SK-N-SH treated with all-trans-retinoic acid at 6 μM for 48 hours (cell line): Measurements from ENCODE around the gene SMC1B.

ENCODE experiments used
- ATAC-seq: fragments of 200-7000 bp; cut with Tn5 transposase; 3 replicates; pipeline ENCODE4 v1.9.1; 2020; ENCODE audit warnings: mild to moderate bottlenecking, moderate library complexity
- ARNTL ChIP-seq: fragments of 450-650 bp; formaldehyde crosslinking; IDR thresholded peaks from 2 replicates; pipeline ENCODE4 v1.5.0; 2020; ENCODE audit warnings: low read depth, mild to moderate bottlenecking, moderate library complexity, borderline replicate concordance
- BACH2 ChIP-seq: fragments of 250-450 bp; sonication (Bioruptor Pico); IDR thresholded peaks from 2 replicates; pipeline ENCODE4 v1.9.0; 2021; ENCODE audit warnings: mild to moderate bottlenecking, borderline replicate concordance
- CSDC2 ChIP-seq: fragments of 250-450 bp; sonication (Bioruptor Pico); IDR thresholded peaks from 2 replicates; pipeline ENCODE4 v1.5.0; 2020; ENCODE audit warnings: mild to moderate bottlenecking, moderate library complexity
- ESRRG ChIP-seq: fragments of 250-450 bp; sonication (Bioruptor Pico); IDR thresholded peaks from 2 replicates; pipeline ENCODE4 v1.6.1; 2021; ENCODE audit warnings: mild to moderate bottlenecking
- GLIS3 ChIP-seq: fragments of 250-450 bp; sonication (Bioruptor Pico); IDR thresholded peaks from 2 replicates; pipeline ENCODE4 v1.5.0; 2020; ENCODE audit warnings: mild to moderate bottlenecking, moderate library complexity
- OSR1 ChIP-seq: fragments of 250-450 bp; sonication (Bioruptor Pico); IDR thresholded peaks from 2 replicates; pipeline ENCODE4 v1.8.0; 2022; ENCODE audit warnings: moderate library complexity, mild to moderate bottlenecking, inconsistent platforms
- PPARA ChIP-seq: fragments of 250-450 bp; sonication (Bioruptor Pico); IDR thresholded peaks from 2 replicates; pipeline ENCODE4 v1.5.0; 2020; ENCODE audit warnings: mild to moderate bottlenecking, borderline replicate concordance
- RARB ChIP-seq: fragments of 250-450 bp; sonication (Bioruptor Pico); IDR thresholded peaks from 2 replicates; pipeline ENCODE4 v1.8.0; 2021; ENCODE audit warnings: mild to moderate bottlenecking, moderate library complexity
- SNAI2 ChIP-seq: fragments of 250-450 bp; sonication (Bioruptor Pico); IDR thresholded peaks from 2 replicates; pipeline ENCODE4 v1.5.0; 2020; ENCODE audit warnings: mild to moderate bottlenecking, moderate library complexity
- TCF4 ChIP-seq: fragments of 250-450 bp; sonication (Bioruptor Pico); IDR thresholded peaks from 2 replicates; pipeline ENCODE4 v1.8.0; 2021; ENCODE audit warnings: mild to moderate bottlenecking, moderate library complexity, borderline replicate concordance
- TOX ChIP-seq: fragments of 250-450 bp; sonication (Bioruptor Pico); IDR thresholded peaks from 2 replicates; pipeline ENCODE4 v1.8.0; 2021; ENCODE audit warnings: mild to moderate bottlenecking, moderate library complexity, borderline replicate concordance
- ZC3H10 ChIP-seq: fragments of 250-450 bp; sonication (Bioruptor Pico); IDR thresholded peaks from 2 replicates; pipeline ENCODE4 v1.5.1; 2021; ENCODE audit warnings: mild to moderate bottlenecking, moderate library complexity
- ZFP3 ChIP-seq: fragments of 250-450 bp; sonication (Bioruptor Pico); IDR thresholded peaks from 2 replicates; pipeline ENCODE4 v1.5.0; 2020; ENCODE audit warnings: mild to moderate bottlenecking, moderate library complexity
- ZFP30 ChIP-seq: fragments of 450-650 bp; formaldehyde crosslinking; IDR thresholded peaks from 2 replicates; pipeline ENCODE4 v1.5.0; 2022; ENCODE audit warnings: mild to moderate bottlenecking, moderate library complexity
- ZNF565 ChIP-seq: fragments of 450-650 bp; formaldehyde crosslinking; conservative IDR thresholded peaks from 2 replicates; pipeline ENCODE4 v1.5.0; 2020; ENCODE audit warnings: low read depth, mild to moderate bottlenecking, moderate library complexity
- ZNF70 ChIP-seq: fragments of 450-650 bp; formaldehyde crosslinking; IDR thresholded peaks from 2 replicates; pipeline ENCODE4 v1.5.0; 2020; ENCODE audit warnings: mild to moderate bottlenecking, moderate library complexity
- ZNF8 ChIP-seq: fragments of 450-650 bp; formaldehyde crosslinking; IDR thresholded peaks from 2 replicates; pipeline ENCODE4 v1.5.0; 2020; ENCODE audit warnings: mild to moderate bottlenecking, moderate library complexity
- TF ChIP-seq, protein P1 (sequence below): fragments of 250-450 bp; sonication (Bioruptor Pico); IDR thresholded peaks from 2 replicates; pipeline ENCODE4 v1.5.0; 2020; ENCODE audit warnings: mild to moderate bottlenecking, moderate library complexity
- TF ChIP-seq, protein P2 (sequence below): fragments of 250-450 bp; sonication (Bioruptor Pico); IDR thresholded peaks from 2 replicates; pipeline ENCODE4 v1.8.0; 2021; ENCODE audit warnings: low read depth, mild to moderate bottlenecking, moderate library complexity, borderline replicate concordance
- TF ChIP-seq, protein P3 (sequence below): fragments of 250-450 bp; sonication (Bioruptor Pico); IDR thresholded peaks from 2 replicates; pipeline ENCODE4 v1.5.1; 2021; ENCODE audit warnings: mild to moderate bottlenecking, moderate library complexity

Gene SMC1B

DNA sequence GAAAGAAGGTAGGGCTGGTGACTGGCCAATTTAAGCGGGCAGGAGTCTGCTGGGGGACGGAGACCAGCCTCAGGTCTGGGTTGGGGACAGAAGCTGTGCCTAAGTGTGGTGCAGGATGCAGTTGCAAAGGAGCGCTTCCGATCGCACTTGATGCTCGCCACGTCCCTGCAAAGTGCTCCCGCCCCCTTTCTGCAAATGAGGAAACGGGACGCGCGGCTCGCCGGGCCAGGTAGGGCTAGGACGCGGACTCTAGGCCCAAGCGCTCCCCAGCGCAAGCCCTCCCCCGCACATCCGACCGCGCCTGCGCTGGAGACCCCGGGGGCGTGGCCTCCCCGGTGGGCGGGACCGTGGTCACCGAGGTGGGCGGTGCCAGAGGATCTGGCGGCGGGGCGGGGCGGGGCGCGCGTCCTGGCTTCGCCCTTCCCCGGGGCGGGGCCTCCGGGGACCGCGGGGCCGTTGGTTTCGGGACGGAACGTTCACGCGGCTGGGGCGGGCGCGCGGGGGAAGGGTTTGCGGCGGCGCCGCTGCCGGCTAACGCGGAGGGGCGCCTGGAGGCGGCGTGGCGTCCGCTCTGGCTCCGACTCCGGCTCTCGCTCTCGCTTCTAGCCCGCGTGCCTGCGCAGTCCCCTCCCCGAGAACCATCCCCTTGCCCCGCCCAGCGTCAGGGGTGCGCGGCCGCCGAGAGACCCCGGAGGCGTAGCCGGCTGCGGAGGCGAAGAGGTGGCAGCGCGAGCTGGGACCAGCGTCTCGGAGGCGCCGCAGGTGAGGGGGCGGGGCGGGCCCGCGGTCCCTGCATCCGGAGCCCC lies 103.8 kb downstream of the SMC1B start, which contains the start of gene FAM118A:
Gene FAM118A, plus strand, starts transcription at position 513 of the 806 bp plus-strand sequence. CDS start 12,446 bp downstream, outside the sequence.
- TF ChIP-seq, protein P1, sequence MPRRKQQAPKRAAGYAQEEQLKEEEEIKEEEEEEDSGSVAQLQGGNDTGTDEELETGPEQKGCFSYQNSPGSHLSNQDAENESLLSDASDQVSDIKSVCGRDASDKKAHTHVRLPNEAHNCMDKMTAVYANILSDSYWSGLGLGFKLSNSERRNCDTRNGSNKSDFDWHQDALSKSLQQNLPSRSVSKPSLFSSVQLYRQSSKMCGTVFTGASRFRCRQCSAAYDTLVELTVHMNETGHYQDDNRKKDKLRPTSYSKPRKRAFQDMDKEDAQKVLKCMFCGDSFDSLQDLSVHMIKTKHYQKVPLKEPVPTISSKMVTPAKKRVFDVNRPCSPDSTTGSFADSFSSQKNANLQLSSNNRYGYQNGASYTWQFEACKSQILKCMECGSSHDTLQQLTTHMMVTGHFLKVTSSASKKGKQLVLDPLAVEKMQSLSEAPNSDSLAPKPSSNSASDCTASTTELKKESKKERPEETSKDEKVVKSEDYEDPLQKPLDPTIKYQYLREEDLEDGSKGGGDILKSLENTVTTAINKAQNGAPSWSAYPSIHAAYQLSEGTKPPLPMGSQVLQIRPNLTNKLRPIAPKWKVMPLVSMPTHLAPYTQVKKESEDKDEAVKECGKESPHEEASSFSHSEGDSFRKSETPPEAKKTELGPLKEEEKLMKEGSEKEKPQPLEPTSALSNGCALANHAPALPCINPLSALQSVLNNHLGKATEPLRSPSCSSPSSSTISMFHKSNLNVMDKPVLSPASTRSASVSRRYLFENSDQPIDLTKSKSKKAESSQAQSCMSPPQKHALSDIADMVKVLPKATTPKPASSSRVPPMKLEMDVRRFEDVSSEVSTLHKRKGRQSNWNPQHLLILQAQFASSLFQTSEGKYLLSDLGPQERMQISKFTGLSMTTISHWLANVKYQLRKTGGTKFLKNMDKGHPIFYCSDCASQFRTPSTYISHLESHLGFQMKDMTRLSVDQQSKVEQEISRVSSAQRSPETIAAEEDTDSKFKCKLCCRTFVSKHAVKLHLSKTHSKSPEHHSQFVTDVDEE (CRISPR knock-in tag), result 0 out of 2 replicates have a peak, but pooled peaks have one; percentile 20
- TF ChIP-seq BACH2, result no peak
- TF ChIP-seq, protein P2, sequence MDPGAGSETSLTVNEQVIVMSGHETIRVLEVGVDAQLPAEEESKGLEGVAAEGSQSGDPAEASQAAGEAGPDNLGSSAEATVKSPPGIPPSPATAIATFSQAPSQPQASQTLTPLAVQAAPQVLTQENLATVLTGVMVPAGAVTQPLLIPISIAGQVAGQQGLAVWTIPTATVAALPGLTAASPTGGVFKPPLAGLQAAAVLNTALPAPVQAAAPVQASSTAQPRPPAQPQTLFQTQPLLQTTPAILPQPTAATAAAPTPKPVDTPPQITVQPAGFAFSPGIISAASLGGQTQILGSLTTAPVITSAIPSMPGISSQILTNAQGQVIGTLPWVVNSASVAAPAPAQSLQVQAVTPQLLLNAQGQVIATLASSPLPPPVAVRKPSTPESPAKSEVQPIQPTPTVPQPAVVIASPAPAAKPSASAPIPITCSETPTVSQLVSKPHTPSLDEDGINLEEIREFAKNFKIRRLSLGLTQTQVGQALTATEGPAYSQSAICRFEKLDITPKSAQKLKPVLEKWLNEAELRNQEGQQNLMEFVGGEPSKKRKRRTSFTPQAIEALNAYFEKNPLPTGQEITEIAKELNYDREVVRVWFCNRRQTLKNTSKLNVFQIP (CRISPR knock-in tag), result no peak
- peak; percentile 13; the same call in 1 of the 2 replicates for TF ChIP-seq ZNF70 (CRISPR knock-in tag)
- no peak for TF ChIP-seq ZNF565
- no peak for TF ChIP-seq TCF4 (CRISPR knock-in tag)
- no peak for TF ChIP-seq SNAI2
- no peak for TF ChIP-seq PPARA
- peak; percentile 91 for ATAC-seq

DNA sequence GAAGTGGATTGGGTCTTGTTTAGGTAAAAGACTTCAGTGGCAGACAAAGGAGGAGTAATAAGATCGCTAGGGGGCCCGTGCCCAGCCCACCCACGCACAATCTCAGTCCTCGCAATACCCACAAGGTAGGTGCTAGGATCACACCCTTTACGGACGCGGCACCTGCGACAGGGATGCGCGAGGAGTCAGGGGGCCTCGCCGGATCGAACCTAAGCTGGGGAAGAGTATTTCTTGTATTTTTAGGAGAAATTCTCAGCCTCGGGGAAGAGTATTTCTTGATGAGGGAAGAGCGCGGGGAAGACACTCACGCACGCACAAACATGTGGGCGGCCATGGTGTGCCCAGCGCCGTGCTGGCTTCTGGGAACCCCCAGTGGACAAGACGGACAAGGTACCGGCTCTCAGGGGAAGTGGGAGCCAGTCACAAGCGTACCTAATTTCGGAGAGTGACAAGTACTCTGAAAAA lies 104.4 kb downstream of the SMC1B start:
- TF ChIP-seq ZNF565, result no peak
- ATAC-seq, result no peak

DNA sequence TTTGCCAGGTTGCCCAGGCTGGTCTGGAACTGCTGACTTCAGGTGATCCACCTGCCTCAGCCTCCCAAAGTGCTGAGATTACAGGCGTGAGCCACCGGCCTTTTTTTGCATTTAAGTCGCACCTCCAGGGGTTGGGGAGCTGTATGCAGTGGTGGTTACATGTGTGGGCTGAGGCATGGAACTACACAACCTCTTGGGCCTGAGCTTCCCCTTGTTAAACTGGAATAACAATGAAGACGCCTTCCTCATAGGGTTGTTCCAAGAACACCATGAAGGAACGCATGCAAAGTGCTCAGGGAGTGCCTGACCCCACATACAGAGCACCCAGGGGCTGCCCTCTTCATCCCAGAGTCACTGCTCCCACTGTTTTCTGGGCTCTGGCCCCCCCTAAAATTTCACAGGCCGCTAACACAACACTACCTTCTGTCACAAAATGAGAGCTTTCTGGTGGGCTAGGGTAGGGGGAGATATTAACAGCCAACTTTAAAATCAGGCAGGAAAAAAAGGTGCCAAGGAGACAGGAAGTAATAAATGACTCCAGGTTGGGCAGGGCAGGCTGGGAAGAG lies 104.9 kb downstream of the SMC1B start:
- TF ChIP-seq CSDC2 (CRISPR knock-in tag) (no peak), ZFP30 (CRISPR knock-in tag) (no peak)
- no peak for ATAC-seq

DNA sequence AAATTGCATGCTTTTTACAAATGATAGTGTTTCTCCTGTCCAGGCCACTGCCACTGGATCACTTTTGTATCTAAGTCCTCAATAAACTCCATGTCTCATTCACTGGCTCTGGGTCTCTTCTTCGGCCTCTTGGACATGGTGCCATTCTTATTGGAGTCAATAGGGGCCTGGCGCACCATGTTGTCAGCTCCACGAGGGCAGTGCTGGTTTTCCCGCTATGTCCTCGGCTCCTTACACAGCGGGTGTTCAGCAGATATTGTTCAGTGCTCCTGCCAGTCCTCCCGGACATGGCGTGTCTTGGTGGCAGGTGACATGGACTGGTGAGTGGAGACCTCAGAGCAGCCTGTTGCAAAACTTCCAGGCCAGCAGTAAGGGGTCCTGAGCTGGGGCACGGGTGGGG lies 107.3 kb downstream of the SMC1B start:
- TF ChIP-seq, protein P3, sequence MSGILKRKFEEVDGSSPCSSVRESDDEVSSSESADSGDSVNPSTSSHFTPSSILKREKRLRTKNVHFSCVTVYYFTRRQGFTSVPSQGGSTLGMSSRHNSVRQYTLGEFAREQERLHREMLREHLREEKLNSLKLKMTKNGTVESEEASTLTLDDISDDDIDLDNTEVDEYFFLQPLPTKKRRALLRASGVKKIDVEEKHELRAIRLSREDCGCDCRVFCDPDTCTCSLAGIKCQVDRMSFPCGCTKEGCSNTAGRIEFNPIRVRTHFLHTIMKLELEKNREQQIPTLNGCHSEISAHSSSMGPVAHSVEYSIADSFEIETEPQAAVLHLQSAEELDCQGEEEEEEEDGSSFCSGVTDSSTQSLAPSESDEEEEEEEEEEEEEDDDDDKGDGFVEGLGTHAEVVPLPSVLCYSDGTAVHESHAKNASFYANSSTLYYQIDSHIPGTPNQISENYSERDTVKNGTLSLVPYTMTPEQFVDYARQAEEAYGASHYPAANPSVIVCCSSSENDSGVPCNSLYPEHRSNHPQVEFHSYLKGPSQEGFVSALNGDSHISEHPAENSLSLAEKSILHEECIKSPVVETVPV (CRISPR knock-in tag), result no peak
- TF ChIP-seq ESRRG (CRISPR knock-in tag), result no peak
- no peak for TF ChIP-seq ZNF565
- no peak for TF ChIP-seq GLIS3 (CRISPR knock-in tag)
- TF ChIP-seq ZC3H10 (CRISPR knock-in tag), result no peak
- no peak for TF ChIP-seq ARNTL (CRISPR knock-in tag)
- ATAC-seq, result no peak

DNA sequence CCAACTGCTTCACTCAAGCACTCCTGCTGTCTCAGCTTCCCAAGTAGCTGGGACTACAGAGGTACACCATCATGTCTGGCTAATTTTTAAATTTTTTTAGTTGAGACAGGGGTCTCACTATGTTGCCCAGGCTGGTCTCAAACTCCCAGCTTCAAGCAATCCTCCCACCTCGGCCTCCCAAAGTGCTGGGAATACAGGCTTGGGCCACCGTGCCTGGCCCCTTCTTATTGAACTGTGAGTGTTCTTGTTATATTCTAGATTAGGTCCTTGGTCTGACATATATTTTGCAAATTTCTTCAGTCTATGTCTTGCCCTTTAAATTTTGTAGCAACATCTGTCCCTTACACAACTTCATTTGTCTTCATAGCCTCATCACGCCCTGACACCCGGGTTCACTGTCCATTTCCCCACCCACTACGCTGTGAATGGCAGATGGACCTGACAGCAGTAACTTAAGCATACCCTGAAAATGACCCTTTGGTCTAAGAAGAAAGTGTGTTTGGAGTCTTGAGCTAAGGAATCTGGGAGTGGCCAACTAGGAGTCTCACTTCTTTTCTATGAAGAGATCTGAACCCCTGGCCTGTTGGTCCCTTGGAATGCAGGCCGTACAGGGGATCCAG lies 107.8 kb downstream of the SMC1B start:
- ATAC-seq, result no peak
- TF ChIP-seq, protein P1 (CRISPR knock-in tag), result no peak
- TF ChIP-seq ARNTL (CRISPR knock-in tag), result no peak
- TF ChIP-seq ZFP30 (CRISPR knock-in tag), result no peak
- TF ChIP-seq TCF4 (CRISPR knock-in tag), result no peak
- TF ChIP-seq, protein P2 (CRISPR knock-in tag), result no peak
- TF ChIP-seq ZFP3 (CRISPR knock-in tag), result no peak
- TF ChIP-seq, protein P3 (CRISPR knock-in tag), result no peak
- TF ChIP-seq ZNF8 (CRISPR knock-in tag), result no peak
- no peak for TF ChIP-seq OSR1 (CRISPR knock-in tag)
- no peak for TF ChIP-seq TOX (CRISPR knock-in tag)
- TF ChIP-seq GLIS3 (CRISPR knock-in tag), result no peak
- no peak for TF ChIP-seq ZC3H10 (CRISPR knock-in tag)
- TF ChIP-seq RARB (CRISPR knock-in tag), result no peak
- no peak for TF ChIP-seq CSDC2 (CRISPR knock-in tag)
